ENCODE measurements around the gene HS2ST1. TPM values are rescaled to one million over a fixed set of nuclear protein-coding genes. Genes with fewer than 3 reads are reported as not detected.
"Not testable (repeated sequence)": the region's sequence is repeated elsewhere in the genome, so short reads cannot be mapped to it uniquely, and the experiment has no call there.

Gene HS2ST1
- total RNA-seq, 1 experiment from 2014 or later, result 19.0 TPM

- in situ Hi-C loops (cut with HindIII; ENCODE audit: low pct_unique_long_range_greater_than_20kb, low sequenced_read_pairs), result no loop called here
Measured at GRCh38 chr1:87034351-87034750, 119.9 kb downstream of the HS2ST1 start.

GRCh38 chr1:87039096-87039495 lies 124.7 kb downstream of the HS2ST1 start:
- in situ Hi-C loops (cut with HindIII; ENCODE audit: low pct_unique_long_range_greater_than_20kb, low sequenced_read_pairs), result no loop called here
- no peak for DNase-seq (ENCODE audit: low read depth, low spot score)

More at GRCh38 chr1:87034351-87034750, 119.9 kb downstream of the HS2ST1 start:
- DNase-seq (ENCODE audit: low read depth, low spot score), result no peak

GRCh38 chr1:87042111-87042811 lies 127.8 kb downstream of the HS2ST1 start:
- in situ Hi-C loops (cut with HindIII; ENCODE audit: low pct_unique_long_range_greater_than_20kb, low sequenced_read_pairs), result no loop called here
- DNase-seq (ENCODE audit: low read depth, low spot score), result peak; percentile 68

GRCh38 chr1:87044424-87044823 lies 130.0 kb downstream of the HS2ST1 start:
- in situ Hi-C loops (cut with HindIII; ENCODE audit: low pct_unique_long_range_greater_than_20kb, low sequenced_read_pairs), result no loop called here
- no peak for DNase-seq (ENCODE audit: low read depth, low spot score)

- in situ Hi-C loops (cut with HindIII; ENCODE audit: low pct_unique_long_range_greater_than_20kb, low sequenced_read_pairs), result no loop called here
- DNase-seq (ENCODE audit: low read depth, low spot score), result no peak
Measured at GRCh38 chr1:87044840-87045239, 130.4 kb downstream of the HS2ST1 start.

GRCh38 chr1:87045761-87046304 lies 131.4 kb downstream of the HS2ST1 start:
- no peak for DNase-seq (ENCODE audit: low read depth, low spot score)
- in situ Hi-C loops (cut with HindIII; ENCODE audit: low pct_unique_long_range_greater_than_20kb, low sequenced_read_pairs), result no loop called here

GRCh38 chr1:87046951-87047350 lies 132.5 kb downstream of the HS2ST1 start:
- DNase-seq (ENCODE audit: low read depth, low spot score), result no peak
- in situ Hi-C loops (cut with HindIII; ENCODE audit: low pct_unique_long_range_greater_than_20kb, low sequenced_read_pairs), result no loop called here

- DNase-seq (ENCODE audit: low read depth, low spot score), result no peak
- in situ Hi-C loops (cut with HindIII; ENCODE audit: low pct_unique_long_range_greater_than_20kb, low sequenced_read_pairs), result no loop called here
Measured at GRCh38 chr1:87048237-87048636, 133.8 kb downstream of the HS2ST1 start.

- no peak for DNase-seq (ENCODE audit: low read depth, low spot score)
- in situ Hi-C loops (cut with HindIII; ENCODE audit: low pct_unique_long_range_greater_than_20kb, low sequenced_read_pairs), result no loop called here
Measured at GRCh38 chr1:87051965-87052364, 137.5 kb downstream of the HS2ST1 start.

- in situ Hi-C loops (cut with HindIII; ENCODE audit: low pct_unique_long_range_greater_than_20kb, low sequenced_read_pairs), result no loop called here
Measured at GRCh38 chr1:87052400-87052799, 138.0 kb downstream of the HS2ST1 start.

GRCh38 chr1:87052961-87053360 lies 138.5 kb downstream of the HS2ST1 start:
- DNase-seq (ENCODE audit: low read depth, low spot score), result no peak
- in situ Hi-C loops (cut with HindIII; ENCODE audit: low pct_unique_long_range_greater_than_20kb, low sequenced_read_pairs), result no loop called here

More at GRCh38 chr1:87052400-87052799, 138.0 kb downstream of the HS2ST1 start:
- no peak for DNase-seq (ENCODE audit: low read depth, low spot score)

GRCh38 chr1:87053446-87053845 lies 139.0 kb downstream of the HS2ST1 start:
- DNase-seq (ENCODE audit: low read depth, low spot score), result no peak
- in situ Hi-C loops (cut with HindIII; ENCODE audit: low pct_unique_long_range_greater_than_20kb, low sequenced_read_pairs), result no loop called here

- DNase-seq (ENCODE audit: low read depth, low spot score), result no peak
- in situ Hi-C loops (cut with HindIII; ENCODE audit: low pct_unique_long_range_greater_than_20kb, low sequenced_read_pairs), result no loop called here
Measured at GRCh38 chr1:87056974-87057373, 142.5 kb downstream of the HS2ST1 start.

- no peak for DNase-seq (ENCODE audit: low read depth, low spot score)
- in situ Hi-C loops (cut with HindIII; ENCODE audit: low pct_unique_long_range_greater_than_20kb, low sequenced_read_pairs), result no loop called here
Measured at GRCh38 chr1:87058343-87058649, 143.9 kb downstream of the HS2ST1 start.

- no peak for DNase-seq (ENCODE audit: low read depth, low spot score)
- in situ Hi-C loops (cut with HindIII; ENCODE audit: low pct_unique_long_range_greater_than_20kb, low sequenced_read_pairs), result no loop called here
Measured at GRCh38 chr1:87061742-87062156, 147.3 kb downstream of the HS2ST1 start.

GRCh38 chr1:87062687-87063086 lies 148.3 kb downstream of the HS2ST1 start:
- in situ Hi-C loops (cut with HindIII; ENCODE audit: low pct_unique_long_range_greater_than_20kb, low sequenced_read_pairs), result no loop called here
- no peak for DNase-seq (ENCODE audit: low read depth, low spot score)

GRCh38 chr1:87064309-87064708 lies 149.9 kb downstream of the HS2ST1 start:
- in situ Hi-C loops (cut with HindIII; ENCODE audit: low pct_unique_long_range_greater_than_20kb, low sequenced_read_pairs), result no loop called here
- DNase-seq (ENCODE audit: low read depth, low spot score), result no peak

GRCh38 chr1:87064986-87065385 lies 150.6 kb downstream of the HS2ST1 start:
- no peak for DNase-seq (ENCODE audit: low read depth, low spot score)
- in situ Hi-C loops (cut with HindIII; ENCODE audit: low pct_unique_long_range_greater_than_20kb, low sequenced_read_pairs), result no loop called here

GRCh38 chr1:87066708-87067107 lies 152.3 kb downstream of the HS2ST1 start:
- in situ Hi-C loops (cut with HindIII; ENCODE audit: low pct_unique_long_range_greater_than_20kb, low sequenced_read_pairs); DNase-seq (ENCODE audit: low read depth, low spot score): not testable (repeated sequence)

Data from SK-MEL-5 (cell line).